ENCODE measurements around the gene CSF1. TPM values are rescaled to one million over a fixed set of nuclear protein-coding genes. Genes with fewer than 3 reads are reported as not detected.

Gene CSF1
- total RNA-seq, 3 donors from 2014 or later, result 28.2 to 54.7 (median 54.4) TPM

GRCh38 chr1:109890115-109890953 is 20.3 kb upstream of the CSF1 start:
- Histone ChIP-seq H3K9me3 (no peaks in the 10 kb centered on the region), H3K4me3 (no peak overlapping the region), H3K36me3 (no peaks in the 10 kb centered on the region), H3K4me1 (peaks cover 0 to 9% of the 10 kb centered on the region in 2 donors), H3K27ac (no peak overlapping the region), H3K27me3 (no peaks in the 10 kb centered on the region)
- DNase-seq (ENCODE audit: low spot score in 2 of 2), result no peak
- TF ChIP-seq POLR2A (IDR thresholded peaks at IDR 0.05) (no peak), CTCF (IDR thresholded peaks at IDR 0.05) (no peak), POLR2AphosphoS5 (IDR thresholded peaks at IDR 0.05) (no peak)
- intact Hi-C loops (cut with DNase I; ENCODE audit: low total_unique reads), result no loop called here

DNA sequence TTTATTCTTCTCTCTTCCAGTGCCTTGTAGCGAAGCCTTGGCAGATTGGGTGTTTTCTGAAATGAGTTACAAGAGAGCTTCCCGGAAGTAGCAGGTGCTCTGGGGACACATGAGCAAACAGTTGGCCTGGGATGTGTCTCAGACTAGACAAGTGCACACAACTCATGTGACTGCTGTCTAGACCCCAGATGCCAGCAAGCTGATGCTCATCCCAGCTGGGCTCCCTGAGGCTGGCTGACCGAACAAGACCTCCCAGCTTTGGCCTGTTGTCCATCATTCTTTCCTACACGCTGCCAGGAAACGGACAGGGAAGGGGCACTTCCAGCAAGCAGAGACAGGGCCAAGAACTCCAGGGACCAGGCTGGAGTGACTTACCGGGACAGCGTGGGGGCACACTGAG is 18.7 kb upstream of the CSF1 start:
- TF ChIP-seq CTCF (IDR thresholded peaks at IDR 0.05) (no peak), POLR2A (IDR thresholded peaks at IDR 0.05) (no peak), POLR2AphosphoS5 (IDR thresholded peaks at IDR 0.05) (no peak)
- Histone ChIP-seq H3K4me1 (peaks cover 0 to 9% of the 10 kb centered on the region in 2 donors), H3K36me3 (no peaks in the 10 kb centered on the region), H3K27ac (peak overlapping the region in 1 of 2 donors; percentile 33), H3K9me3 (no peaks in the 10 kb centered on the region), H3K27me3 (no peaks in the 10 kb centered on the region), H3K4me3 (no peak overlapping the region)
- DNase-seq (ENCODE audit: low spot score in 2 of 2), result no peak
- intact Hi-C loops (cut with DNase I; ENCODE audit: low total_unique reads), result no loop called here

GRCh38 chr1:109892561-109893368 is 17.9 kb upstream of the CSF1 start:
- no peak for TF ChIP-seq POLR2A (IDR thresholded peaks at IDR 0.05)
- TF ChIP-seq POLR2AphosphoS5 (IDR thresholded peaks at IDR 0.05), result no peak
- TF ChIP-seq CTCF (IDR thresholded peaks at IDR 0.05), result no peak

GRCh38 chr1:109893532-109894171 is 17.0 kb upstream of the CSF1 start:
- intact Hi-C loops (cut with DNase I; ENCODE audit: low total_unique reads), result no loop called here
- H3K27ac ChIP-seq, result no peak overlapping the region
- peaks cover 0 to 9% of the 10 kb centered on the region in 2 donors for H3K4me1 ChIP-seq
- no peak for DNase-seq (ENCODE audit: low spot score in 2 of 2)
- no peaks in the 10 kb centered on the region for H3K9me3 ChIP-seq
- TF ChIP-seq POLR2A (IDR thresholded peaks at IDR 0.05) (no peak), POLR2AphosphoS5 (IDR thresholded peaks at IDR 0.05) (no peak), CTCF (IDR thresholded peaks at IDR 0.05) (no peak)
- no peak overlapping the region for H3K4me3 ChIP-seq
- H3K27me3 ChIP-seq, result no peaks in the 10 kb centered on the region
- no peaks in the 10 kb centered on the region for H3K36me3 ChIP-seq

More at GRCh38 chr1:109892561-109893368, 17.9 kb upstream of the CSF1 start:
- no peak overlapping the region for H3K4me3 ChIP-seq
- H3K27me3 ChIP-seq, result no peaks in the 10 kb centered on the region
- DNase-seq (ENCODE audit: low spot score in 2 of 2), result no peak
- no peaks in the 10 kb centered on the region for H3K9me3 ChIP-seq
- peaks cover 0 to 9% of the 10 kb centered on the region in 2 donors for H3K4me1 ChIP-seq
- H3K27ac ChIP-seq, result peak overlapping the region; percentile 17 to 33
- intact Hi-C loops (cut with DNase I; ENCODE audit: low total_unique reads), result no loop called here
- no peaks in the 10 kb centered on the region for H3K36me3 ChIP-seq

Data from breast epithelium (tissue), 4 donors.